GM12891 (cell line): ENCODE measurements around the gene SLC24A3.

Source experiments
- DNase-seq: peaks from one replicate; pipeline ENCODE4 v3.0.0; 2011; ENCODE audit warnings: low spot score; ENCODE audit not compliant: insufficient read length
- FAIRE-seq: peaks from 2 replicates; lab custom pipeline; 2011; peaks lifted over from hg19 to GRCh38; lab: Jason Lieb, UNC
- PAX5 ChIP-seq: IDR thresholded peaks from 2 replicates; pipeline ENCODE4 v1.6.1; 2011; ENCODE audit warnings: low read length, moderate library complexity, mild to moderate bottlenecking; ENCODE audit not compliant: insufficient read depth, severe bottlenecking
- POLR2A ChIP-seq: IDR thresholded peaks from 2 replicates; pipeline ENCODE4 v1.6.1; 2011; ENCODE audit warnings: low read depth, low read length, control low read depth
- POLR2AphosphoS5 ChIP-seq: IDR thresholded peaks from 2 replicates; pipeline ENCODE4 v1.6.1; 2011; ENCODE audit warnings: low read depth, low read length, control low read depth
- POU2F2 ChIP-seq: IDR thresholded peaks from 2 replicates; pipeline ENCODE4 v1.6.1; 2011; ENCODE audit warnings: low read depth, mild to moderate bottlenecking, control low read depth, low read length, moderate library complexity
- SPI1 ChIP-seq: IDR thresholded peaks from 2 replicates; pipeline ENCODE4 v1.6.1; 2011; ENCODE audit warnings: low read depth, low read length, control low read depth
- TAF1 ChIP-seq: IDR thresholded peaks from 2 replicates; pipeline ENCODE4 v1.6.1; 2011; ENCODE audit warnings: low read depth, low read length, control low read depth

Gene SLC24A3

DNA sequence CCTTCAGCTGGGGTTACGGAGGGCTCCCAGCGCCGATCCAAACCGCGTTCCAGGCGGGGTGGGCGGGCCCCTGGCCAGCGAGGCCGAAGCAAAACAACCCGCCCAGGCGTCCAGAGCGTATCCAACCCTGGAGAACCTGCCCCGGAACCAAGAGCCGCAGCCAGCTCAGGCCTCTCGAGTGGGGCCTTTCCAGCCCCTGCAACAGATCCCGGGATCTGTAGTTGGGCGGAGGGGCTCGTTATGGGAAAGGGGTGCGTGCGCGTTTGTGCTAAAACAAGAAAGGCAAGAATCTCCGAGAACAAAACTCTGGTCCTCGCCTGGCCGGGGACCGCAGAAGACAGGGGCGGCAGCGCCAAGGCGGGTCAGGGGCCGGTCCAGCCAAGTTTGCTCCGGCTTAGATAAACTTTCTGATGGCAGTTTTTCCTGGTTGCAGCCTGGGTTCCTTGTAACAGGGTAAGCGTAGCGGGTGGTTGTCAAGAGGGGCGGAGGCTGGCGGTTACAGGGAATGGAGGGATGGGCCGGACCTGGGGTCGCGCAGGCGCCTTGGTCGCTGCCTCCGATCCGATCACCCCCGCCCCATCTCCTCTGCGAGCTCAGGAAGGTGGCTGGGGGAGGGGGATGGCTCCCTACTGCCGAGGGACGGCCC, 545.2 kb downstream of the SLC24A3 start:
- FAIRE-seq (no peak), DNase-seq (no peak)
- no peak for TF ChIP-seq POLR2AphosphoS5
- no peak for TF ChIP-seq SPI1
- no peak for TF ChIP-seq TAF1
- TF ChIP-seq POU2F2 = no peak
- TF ChIP-seq POLR2A = no peak
- TF ChIP-seq PAX5 = no peak

DNA sequence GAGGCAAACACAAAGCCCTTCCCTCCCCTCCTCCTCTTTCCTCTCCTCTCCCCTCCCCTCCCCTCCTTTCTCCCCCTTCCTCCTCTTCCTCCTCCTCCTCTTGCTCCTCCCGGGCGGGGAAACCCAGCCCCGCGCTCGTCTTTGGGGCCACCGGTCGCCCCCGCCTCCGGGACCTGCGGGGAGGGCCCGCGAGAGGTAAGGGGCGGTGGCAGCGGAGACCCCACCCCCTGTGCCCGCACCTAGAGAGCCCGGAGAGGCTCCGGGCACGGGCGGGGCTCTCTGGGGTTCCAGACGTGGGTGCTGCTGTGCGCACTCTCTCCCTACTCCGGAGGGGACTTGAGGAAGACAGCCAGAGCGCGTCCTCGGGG, 545.7 kb downstream of the SLC24A3 start, which contains the start of gene RIN2:
TSS of gene RIN2 (plus strand) at position 126 of the 368 bp plus-strand sequence. CDS start 131,344 bp downstream, outside the sequence.
- DNase-seq (no peak), FAIRE-seq (no peak)
- TF ChIP-seq POLR2A (no peak), POU2F2 (no peak), POLR2AphosphoS5 (no peak), SPI1 (no peak), PAX5 (no peak), TAF1 (no peak)

DNA sequence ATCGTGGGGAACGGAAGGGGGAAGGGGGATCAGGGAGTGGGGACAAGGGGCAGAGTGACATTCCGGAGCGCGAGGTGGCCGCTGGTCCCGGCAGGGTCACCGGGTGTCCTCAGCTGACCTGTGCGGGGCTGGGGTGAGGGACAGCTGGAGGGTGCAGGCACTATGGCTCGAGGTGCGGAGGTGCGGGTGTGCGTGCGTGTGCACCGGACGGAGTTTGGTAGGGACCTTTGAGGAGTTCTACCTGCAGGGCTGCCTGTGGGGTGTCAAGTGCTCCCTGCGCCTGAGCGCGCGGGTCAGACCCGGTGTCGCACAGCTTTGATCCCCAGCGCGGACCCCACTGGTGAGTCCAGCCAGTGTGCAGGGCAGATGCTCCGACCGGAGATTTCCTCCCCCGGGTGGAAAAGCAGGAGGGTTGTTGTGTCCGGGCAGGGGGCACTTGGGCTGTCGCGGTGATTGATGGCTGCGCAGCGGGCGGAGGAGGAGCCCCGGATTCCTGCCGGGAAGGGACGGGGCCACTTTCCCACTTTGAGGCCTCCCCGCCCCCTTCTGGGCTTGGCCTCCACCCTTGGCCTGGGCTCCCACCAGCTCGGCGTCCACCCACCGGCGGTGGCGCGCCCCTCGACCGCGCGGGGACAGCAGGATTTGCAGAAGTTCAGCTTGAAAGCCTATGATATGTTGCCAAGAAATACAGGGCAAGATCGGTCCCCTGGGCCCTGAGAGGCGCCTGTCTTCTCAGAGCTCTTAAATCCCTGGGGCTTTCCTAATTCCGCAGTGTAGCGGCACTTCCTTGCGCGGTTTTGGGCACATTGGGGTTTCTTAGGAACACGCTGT, 546.3 kb downstream of the SLC24A3 start:
- FAIRE-seq (no peak), DNase-seq (no peak)
- no peak for TF ChIP-seq POU2F2
- TF ChIP-seq POLR2A = no peak
- no peak for TF ChIP-seq PAX5
- no peak for TF ChIP-seq SPI1
- no peak for TF ChIP-seq TAF1
- TF ChIP-seq POLR2AphosphoS5 = no peak

DNA sequence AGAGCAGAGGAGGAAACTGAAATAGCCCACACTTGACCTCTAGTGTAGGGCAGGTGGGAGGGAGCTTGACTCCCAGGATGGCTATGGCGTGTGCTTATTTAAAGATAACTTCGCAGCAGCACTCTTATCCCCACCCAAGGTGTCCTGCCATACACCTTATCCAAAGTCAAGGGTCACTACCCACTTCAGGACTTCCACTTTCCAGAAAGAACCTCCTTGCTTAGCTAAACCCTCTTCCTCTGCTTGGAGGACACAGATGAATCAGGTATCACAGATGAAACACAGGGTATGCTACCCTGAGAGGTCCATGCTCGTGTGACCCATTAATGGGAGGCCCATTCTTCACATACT, 547.9 kb downstream of the SLC24A3 start:
- no peak for TF ChIP-seq POU2F2
- no peak for TF ChIP-seq TAF1
- no peak for TF ChIP-seq PAX5
- TF ChIP-seq SPI1 = no peak
- no peak for TF ChIP-seq POLR2AphosphoS5
- TF ChIP-seq POLR2A = no peak
- DNase-seq (no peak), FAIRE-seq (no peak)

DNA sequence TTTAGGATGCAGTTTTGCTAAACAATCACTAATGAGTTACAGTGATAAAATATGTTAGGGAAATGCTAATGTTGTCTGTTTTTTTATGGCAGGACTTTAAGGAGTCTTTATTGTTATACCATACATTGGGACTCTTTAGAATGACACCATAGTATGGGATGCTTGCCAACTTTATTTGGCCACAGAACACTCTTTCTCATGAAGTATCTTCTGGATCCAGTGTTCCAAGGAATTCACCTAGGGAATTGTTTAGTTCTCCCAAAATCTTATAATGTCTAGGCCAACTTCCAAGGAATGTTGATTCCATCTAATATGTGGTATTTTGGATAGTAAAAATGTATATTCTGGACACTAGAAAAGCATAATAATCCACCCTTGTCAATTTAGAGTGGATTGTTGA, 548.9 kb downstream of the SLC24A3 start:
- no peak for FAIRE-seq
- no peak for TF ChIP-seq POU2F2
- no peak for TF ChIP-seq TAF1
- no peak for TF ChIP-seq SPI1
- no peak for TF ChIP-seq POLR2AphosphoS5
- TF ChIP-seq POLR2A = no peak
- no peak for TF ChIP-seq PAX5
- DNase-seq = no peak

DNA sequence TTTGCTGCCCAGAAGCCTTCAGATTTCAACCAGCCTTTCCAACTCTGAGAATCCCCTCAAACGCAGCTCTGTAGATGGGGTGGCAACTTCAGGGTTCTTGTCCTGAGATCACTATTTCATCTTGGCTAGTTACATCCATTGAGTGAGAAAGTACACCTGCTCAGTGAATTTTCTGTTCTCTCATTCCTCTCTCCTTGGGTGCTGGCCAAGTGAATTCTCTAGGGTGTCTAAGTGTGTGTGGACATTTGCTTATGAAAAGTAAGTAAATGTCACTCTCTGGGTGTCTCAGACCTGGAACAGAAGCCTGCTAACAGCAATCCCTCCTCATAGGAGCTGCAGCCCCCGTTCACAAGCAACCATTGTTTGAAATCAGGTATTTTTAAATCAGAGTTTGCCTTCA, 549.4 kb downstream of the SLC24A3 start:
- TF ChIP-seq POLR2A = no peak
- no peak for TF ChIP-seq POLR2AphosphoS5
- no peak for TF ChIP-seq SPI1
- no peak for TF ChIP-seq POU2F2
- TF ChIP-seq PAX5 = no peak
- TF ChIP-seq TAF1 = no peak
- DNase-seq (no peak), FAIRE-seq (no peak)

DNA sequence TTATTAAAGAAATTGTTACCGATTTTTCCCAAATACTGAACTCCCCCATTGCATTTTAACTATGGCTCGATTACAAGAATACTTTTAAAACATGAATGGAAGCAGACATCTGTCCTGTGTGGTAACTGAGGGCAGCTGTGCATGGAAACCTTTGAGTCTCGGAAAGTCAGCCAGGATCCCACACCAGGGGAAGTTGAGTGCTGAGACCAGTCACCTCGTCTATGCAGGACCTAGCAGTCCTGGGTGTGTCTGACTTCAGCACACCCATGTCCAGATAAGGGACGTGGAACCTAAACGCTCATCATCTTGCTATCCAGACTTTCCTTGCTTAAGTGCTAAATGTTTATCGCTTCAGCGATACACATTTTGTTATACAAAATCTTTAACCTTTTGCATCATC, 551.8 kb downstream of the SLC24A3 start:
- TF ChIP-seq TAF1 = no peak
- no peak for TF ChIP-seq POLR2AphosphoS5
- TF ChIP-seq POU2F2 = no peak
- TF ChIP-seq POLR2A = no peak
- no peak for TF ChIP-seq PAX5
- TF ChIP-seq SPI1 = no peak
- FAIRE-seq (no peak), DNase-seq (no peak)

DNA sequence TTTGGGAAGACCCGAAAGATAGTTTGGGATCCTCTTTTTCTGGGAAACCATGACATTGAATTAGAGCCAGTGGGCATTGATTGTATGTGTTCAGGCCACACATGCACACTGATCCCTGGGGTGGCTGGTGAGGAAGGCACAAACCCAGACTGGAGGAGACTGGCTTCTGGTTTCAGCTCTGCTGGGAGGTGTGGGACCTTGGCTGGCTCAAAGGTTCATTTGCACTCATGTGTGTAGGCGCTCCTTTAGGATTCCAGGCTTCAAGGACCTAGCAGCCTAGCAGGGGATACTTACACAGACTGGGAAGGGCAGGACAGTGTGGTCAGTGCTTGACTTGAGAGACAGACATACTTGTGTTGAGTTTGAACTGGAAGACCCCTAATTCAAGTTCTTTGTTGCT, 552.8 kb downstream of the SLC24A3 start:
- FAIRE-seq = no peak

DNA sequence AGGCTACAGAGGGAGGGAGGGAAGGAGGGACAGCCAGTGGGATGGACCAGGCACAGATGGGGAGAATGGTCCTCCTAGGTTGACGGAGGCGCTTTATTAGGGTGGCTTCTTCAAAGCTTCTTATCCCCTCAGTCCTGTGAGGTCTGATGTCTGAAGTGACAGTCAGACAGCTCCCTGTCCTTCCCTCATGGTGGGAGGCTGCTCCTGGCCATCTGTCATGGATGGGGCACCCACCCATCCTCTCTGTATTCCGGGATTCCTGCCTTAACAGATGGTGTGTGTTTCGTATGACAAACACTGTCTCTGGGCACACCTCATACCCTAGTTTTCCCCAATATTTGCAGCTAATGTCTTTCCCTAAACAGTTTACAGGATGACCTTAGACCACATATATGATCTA, 553.5 kb downstream of the SLC24A3 start:
- TF ChIP-seq PAX5 = no peak
- TF ChIP-seq SPI1 = no peak
- TF ChIP-seq POLR2A = no peak
- TF ChIP-seq POLR2AphosphoS5 = no peak
- TF ChIP-seq POU2F2 = no peak
- TF ChIP-seq TAF1 = no peak
- no peak for FAIRE-seq
- no peak for DNase-seq

More for the DNA sequence above, 552.8 kb downstream of the SLC24A3 start:
- no peak for DNase-seq
- TF ChIP-seq SPI1 (no peak), TAF1 (no peak), POLR2AphosphoS5 (no peak), POLR2A (no peak), POU2F2 (no peak), PAX5 (no peak)
